KMS-11 (cell line): Measurements from ENCODE around the gene SPACA5.
"Not testable (repeated sequence)": the region's sequence is repeated elsewhere in the genome, so short reads cannot be mapped to it uniquely, and the experiment has no call there.

Experiments
- H2AFZ ChIP-seq: fragments of 200-600 bp; sonication (generic); 2 replicates; pipeline ENCODE4 v1.6.1; 2016; ENCODE audit warnings: antibody characterized with exemption, mixed run types, low read depth
- H3K27ac ChIP-seq: fragments of 200-600 bp; sonication (generic); 2 replicates; pipeline ENCODE4 v1.6.1; 2016; ENCODE audit warnings: mild to moderate bottlenecking, mixed run types
- H3K27me3 ChIP-seq: fragments of 200-600 bp; sonication (generic); 2 replicates; pipeline ENCODE4 v1.6.1; 2017; ENCODE audit warnings: mild to moderate bottlenecking, low read depth, mixed run types, moderate library complexity; ENCODE audit not compliant: insufficient read depth
- H3K36me3 ChIP-seq: fragments of 200-600 bp; sonication (generic); 2 replicates; pipeline ENCODE4 v1.6.1; 2017; ENCODE audit warnings: mild to moderate bottlenecking, mixed run types; ENCODE audit not compliant: insufficient read depth
- H3K4me1 ChIP-seq: fragments of 200-600 bp; sonication (generic); 2 replicates; pipeline ENCODE4 v1.6.1; 2016; ENCODE audit warnings: mild to moderate bottlenecking, low read depth, mixed run types; ENCODE audit not compliant: poor library complexity, severe bottlenecking
- H3K4me2 ChIP-seq: fragments of 200-600 bp; sonication (generic); 2 replicates; pipeline ENCODE4 v1.7.0; 2016; ENCODE audit warnings: mild to moderate bottlenecking, mixed run types
- H3K4me3 ChIP-seq: fragments of 200-600 bp; sonication (generic); IDR thresholded peaks from 2 replicates; pipeline ENCODE4 v1.6.1; 2017; ENCODE audit warnings: low read depth, low read length, mixed read lengths; ENCODE audit not compliant: insufficient read depth
- H3K79me2 ChIP-seq: fragments of 200-600 bp; sonication (generic); 2 replicates; pipeline ENCODE4 v1.6.1; 2016; ENCODE audit warnings: low read depth, mixed run types; ENCODE audit not compliant: insufficient read depth
- H3K9ac ChIP-seq: fragments of 200-600 bp; sonication (generic); 2 replicates; pipeline ENCODE4 v1.6.1; 2016; ENCODE audit warnings: mild to moderate bottlenecking, mixed run types
- H4K20me1 ChIP-seq: fragments of 200-600 bp; sonication (generic); 2 replicates; pipeline ENCODE4 v1.6.1; 2016; ENCODE audit warnings: mild to moderate bottlenecking, mixed run types; ENCODE audit not compliant: insufficient read depth
- TF ChIP-seq, protein P1 (sequence below): fragments of 200-600 bp; sonication (generic); conservative IDR thresholded peaks from 2 replicates; pipeline ENCODE4 v1.6.1; 2017; ENCODE audit warnings: low read depth, mild to moderate bottlenecking, antibody characterized with exemption, low read length, moderate library complexity, mixed read lengths

SPACA5 gene

DNA sequence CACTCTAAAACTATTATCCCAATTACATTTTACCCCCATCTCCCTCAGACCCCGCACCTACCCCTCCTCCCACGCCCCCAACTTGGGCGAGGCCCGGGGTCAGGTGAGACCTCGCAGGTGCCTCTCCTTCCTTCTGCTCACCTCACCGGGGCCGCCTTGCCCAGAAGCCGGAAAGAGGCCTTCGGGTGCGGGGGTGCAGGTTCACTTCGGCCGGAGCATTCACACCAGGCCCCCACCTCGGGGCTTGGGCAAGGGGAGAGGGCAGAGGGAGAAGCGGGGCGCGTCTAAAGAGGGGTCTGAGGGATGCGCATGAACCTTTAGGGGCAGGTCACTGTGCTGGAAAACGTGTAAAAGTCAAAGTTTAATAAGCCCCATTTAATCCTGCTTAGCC lies 3.4 kb upstream of the SPACA5 start:
- TF ChIP-seq, protein P1, sequence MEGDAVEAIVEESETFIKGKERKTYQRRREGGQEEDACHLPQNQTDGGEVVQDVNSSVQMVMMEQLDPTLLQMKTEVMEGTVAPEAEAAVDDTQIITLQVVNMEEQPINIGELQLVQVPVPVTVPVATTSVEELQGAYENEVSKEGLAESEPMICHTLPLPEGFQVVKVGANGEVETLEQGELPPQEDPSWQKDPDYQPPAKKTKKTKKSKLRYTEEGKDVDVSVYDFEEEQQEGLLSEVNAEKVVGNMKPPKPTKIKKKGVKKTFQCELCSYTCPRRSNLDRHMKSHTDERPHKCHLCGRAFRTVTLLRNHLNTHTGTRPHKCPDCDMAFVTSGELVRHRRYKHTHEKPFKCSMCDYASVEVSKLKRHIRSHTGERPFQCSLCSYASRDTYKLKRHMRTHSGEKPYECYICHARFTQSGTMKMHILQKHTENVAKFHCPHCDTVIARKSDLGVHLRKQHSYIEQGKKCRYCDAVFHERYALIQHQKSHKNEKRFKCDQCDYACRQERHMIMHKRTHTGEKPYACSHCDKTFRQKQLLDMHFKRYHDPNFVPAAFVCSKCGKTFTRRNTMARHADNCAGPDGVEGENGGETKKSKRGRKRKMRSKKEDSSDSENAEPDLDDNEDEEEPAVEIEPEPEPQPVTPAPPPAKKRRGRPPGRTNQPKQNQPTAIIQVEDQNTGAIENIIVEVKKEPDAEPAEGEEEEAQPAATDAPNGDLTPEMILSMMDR: no peak
- H2AFZ ChIP-seq: peak overlapping the region; percentile 66
- H3K4me1 ChIP-seq: peaks cover 5% of the 10 kb centered on the region
- H3K36me3 ChIP-seq: no peaks in the 10 kb centered on the region
- H3K27me3 ChIP-seq: no peaks in the 10 kb centered on the region
- H3K9ac ChIP-seq: peak overlapping the region; percentile 74
- H3K79me2 ChIP-seq: no peaks in the 10 kb centered on the region; the same call in 1 of the 2 replicates
- H3K4me3 ChIP-seq: no peak overlapping the region
- peak overlapping the region; percentile 39; the same call in 1 of the 2 replicates for H3K4me2 ChIP-seq
- H4K20me1 ChIP-seq: no peaks in the 10 kb centered on the region
- H3K27ac ChIP-seq: peak overlapping the region; percentile 64

DNA sequence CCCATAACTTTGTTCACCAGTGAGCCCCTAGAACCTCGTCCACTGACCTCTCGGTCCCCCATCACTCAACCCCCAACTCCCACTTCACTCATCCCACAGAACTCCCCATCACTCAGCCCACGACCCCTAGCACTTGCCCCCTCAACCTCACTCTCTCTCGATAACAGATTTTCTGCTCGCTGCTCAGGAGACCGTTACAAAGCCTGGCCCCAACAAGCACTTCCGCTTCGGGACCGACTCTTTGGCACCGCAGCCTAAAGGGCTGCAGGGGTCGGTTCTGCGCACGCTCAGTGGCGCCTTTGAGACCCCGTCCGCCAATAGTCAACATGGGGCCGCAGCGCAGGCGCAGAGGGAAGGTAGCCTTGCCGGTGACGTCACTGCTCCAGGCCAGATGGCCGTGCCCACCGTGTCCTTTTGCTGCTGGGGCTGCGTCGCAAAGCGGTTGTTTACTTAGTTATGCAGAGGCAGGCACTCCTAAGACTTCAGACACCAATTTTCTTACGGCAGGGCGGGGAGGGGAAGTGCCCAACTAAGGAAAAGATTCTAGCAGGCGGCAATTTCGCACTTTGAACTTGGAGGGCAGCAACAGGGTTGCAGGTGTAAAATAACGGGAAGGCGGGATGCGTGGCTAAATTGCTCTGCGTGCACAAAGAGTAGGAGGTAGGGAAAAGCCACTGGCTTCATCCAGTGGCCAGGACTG lies 2.9 kb upstream of the SPACA5 start, which contains the start of gene ZNF182:
TSS of gene ZNF182 (minus strand) at position 232 of the 700 bp plus-strand sequence. CDS start 1,380 bp downstream, outside the sequence.
- Histone ChIP-seq H3K27me3 (no peaks in the 10 kb centered on the region), H3K27ac (peak within 1 kb of the TSS; percentile 64), H4K20me1 (no peaks in the 10 kb centered on the region), H3K9ac (peak within 1 kb of the TSS; percentile 74), H3K4me1 (peaks cover 5% of the 10 kb centered on the region), H3K36me3 (no peaks in the 10 kb centered on the region), H2AFZ (peak within 1 kb of the TSS; percentile 76), H3K79me2 (no peaks in the 10 kb centered on the region; the same call in 1 of the 2 replicates), H3K4me2 (peak within 1 kb of the TSS; percentile 39), H3K4me3 (no peak within 1 kb of the TSS)
- TF ChIP-seq, protein P1: no peak

DNA sequence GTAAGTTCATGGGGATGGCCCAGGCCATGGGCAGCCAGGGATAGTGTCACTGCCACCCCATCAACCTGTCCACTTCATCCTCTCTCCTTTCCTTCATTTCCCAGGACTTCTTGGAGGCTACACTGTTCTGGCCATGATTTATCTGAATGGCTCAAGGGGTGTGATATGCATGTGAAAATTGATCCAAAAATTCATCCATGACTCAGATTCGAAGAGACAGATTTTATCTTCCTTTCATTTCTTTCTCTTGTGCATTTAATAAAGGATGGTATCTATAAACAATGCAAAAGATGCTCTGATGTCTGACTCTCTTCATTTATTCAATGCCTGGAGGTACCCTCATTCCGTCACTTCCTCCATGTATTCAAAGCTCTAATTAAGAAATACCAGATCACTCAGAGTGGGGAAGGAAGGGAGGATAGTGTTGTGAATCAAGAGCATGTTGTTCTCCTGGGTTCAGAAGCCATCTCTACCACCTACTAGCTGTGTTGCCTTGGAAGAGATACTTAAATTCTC lies 2.7 kb downstream of the SPACA5 start:
- H3K36me3 ChIP-seq: not testable (repeated sequence)

DNA sequence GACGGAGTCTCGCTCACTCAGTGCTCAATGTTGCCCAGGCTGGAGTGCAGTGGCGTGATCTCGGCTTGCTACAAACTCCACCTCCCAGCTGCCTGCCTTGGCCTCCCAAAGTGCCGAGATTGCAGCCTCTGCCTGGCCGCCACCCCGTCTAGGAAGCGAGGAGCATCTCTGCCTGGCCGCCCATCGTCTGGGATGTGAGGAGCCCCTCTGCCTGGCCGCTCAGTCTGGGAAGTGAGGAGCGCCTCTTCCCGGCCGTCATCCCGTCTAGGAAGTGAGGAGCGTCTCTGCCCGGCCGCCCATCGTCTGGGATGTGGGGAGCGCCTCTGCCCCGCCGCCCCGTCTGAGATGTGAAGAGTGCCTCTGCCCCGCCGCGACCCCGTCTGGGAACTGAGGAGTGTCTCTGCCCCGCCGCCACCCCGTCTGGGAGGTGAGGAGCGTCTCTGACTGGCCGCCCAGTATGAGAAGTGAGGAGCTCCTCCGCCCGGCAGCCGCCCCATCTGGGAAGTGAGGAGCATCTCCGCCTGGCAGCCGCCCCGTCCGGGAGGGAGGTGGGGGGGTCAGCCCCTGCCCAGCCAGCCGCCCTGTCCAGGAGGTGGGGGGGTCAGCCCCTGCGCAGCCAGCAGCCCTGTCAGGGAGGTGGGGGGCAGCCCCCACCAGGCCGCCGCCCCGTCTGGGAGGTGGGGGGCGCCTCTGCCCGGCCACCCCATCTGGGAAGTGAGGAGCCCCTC lies 10.0 kb downstream of the SPACA5 start:
- H3K79me2 ChIP-seq, H2AFZ ChIP-seq, H4K20me1 ChIP-seq, H3K9ac ChIP-seq, H3K27ac ChIP-seq, H3K4me1 ChIP-seq, H3K4me3 ChIP-seq, H3K27me3 ChIP-seq, H3K36me3 ChIP-seq, H3K4me2 ChIP-seq: not testable (repeated sequence)

More for the DNA sequence above, 2.7 kb downstream of the SPACA5 start:
- H3K4me2 ChIP-seq, H3K9ac ChIP-seq, H3K79me2 ChIP-seq, H3K4me3 ChIP-seq, H3K27ac ChIP-seq, H3K4me1 ChIP-seq, H2AFZ ChIP-seq, H3K27me3 ChIP-seq, H4K20me1 ChIP-seq: not testable (repeated sequence)

DNA sequence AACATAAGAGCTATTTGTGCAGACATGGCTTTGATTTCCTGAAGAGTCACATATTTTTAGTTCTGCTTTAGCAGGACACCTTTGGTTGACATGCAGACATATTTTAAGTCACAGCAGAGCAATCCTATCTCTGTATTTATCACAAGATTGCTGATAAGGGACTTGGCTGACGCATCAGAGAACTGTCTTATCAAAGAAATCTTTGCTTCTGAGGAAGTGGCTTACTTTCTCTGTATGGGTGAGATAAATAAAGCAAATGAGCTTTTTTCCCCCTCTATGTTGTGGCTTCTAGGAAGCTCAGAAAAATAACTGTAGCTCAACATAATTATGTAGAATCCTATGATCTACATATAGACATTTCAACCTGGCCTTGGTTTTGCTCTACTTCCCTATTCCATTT lies 13.1 kb downstream of the SPACA5 start:
- not testable (repeated sequence) for H3K9ac ChIP-seq, H3K4me1 ChIP-seq, H4K20me1 ChIP-seq, H3K79me2 ChIP-seq, H2AFZ ChIP-seq, H3K27me3 ChIP-seq, H3K36me3 ChIP-seq, H3K4me2 ChIP-seq, H3K4me3 ChIP-seq, H3K27ac ChIP-seq

DNA sequence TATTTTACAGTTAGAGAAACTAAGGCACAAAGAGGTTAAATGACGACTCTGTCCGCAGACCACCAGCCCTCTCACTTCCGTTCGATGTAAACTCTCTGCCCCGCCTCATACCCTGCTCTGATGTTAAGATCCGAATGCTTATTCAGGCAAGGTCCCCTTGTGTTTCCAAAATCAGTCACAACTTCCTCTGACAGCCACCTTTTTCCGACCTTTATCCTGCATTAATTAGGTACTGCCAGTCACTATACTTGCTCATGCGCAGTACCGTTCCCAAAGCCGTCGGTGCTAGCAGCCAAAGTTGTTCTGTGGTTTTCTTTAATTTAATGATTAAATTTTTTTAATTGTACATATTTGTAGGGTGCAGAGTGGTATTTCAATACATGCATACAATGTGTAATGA lies 13.7 kb downstream of the SPACA5 start:
- not testable (repeated sequence) for H3K4me3 ChIP-seq, H3K36me3 ChIP-seq, H3K4me2 ChIP-seq, H3K27ac ChIP-seq, H3K27me3 ChIP-seq, H4K20me1 ChIP-seq, H3K79me2 ChIP-seq, H3K4me1 ChIP-seq, H3K9ac ChIP-seq
- H2AFZ ChIP-seq: peak overlapping the region; percentile 77
